Activated CD8-positive, alpha-beta T cell treated with anti-CD3 and anti-CD28 coated beads for 36 hours (primary cell): ENCODE measurements around the gene CAVIN2. TPM values are rescaled to one million over a fixed set of nuclear protein-coding genes. Genes with fewer than 3 reads are reported as not detected.

Experiments
- ATAC-seq: fragments of 200-7000 bp; cut with Tn5 transposase; one replicate; pipeline ENCODE4 v1.10.0; 2021; ENCODE audit warnings: mild to moderate bottlenecking, moderate library complexity
- CTCF ChIA-PET: fragments of 350-600 bp; sonication (Branson Sonifier 250); formaldehyde crosslinking; loops from one replicate; lab custom pipeline; 2021; ENCODE audit warnings: antibody characterized with exemption; lab: Charles Lee
- POLR2A ChIA-PET: fragments of 350-600 bp; sonication (Branson Sonifier 250); formaldehyde crosslinking; loops from one replicate; lab custom pipeline; 2021; ENCODE audit warnings: antibody characterized with exemption; lab: Charles Lee
- DNase-seq: peaks from one replicate; pipeline ENCODE4 v3.0.0-alpha.2; 2020
- H3K27ac Mint-ChIP-seq: one replicate; pipeline ENCODE4 v1.8.0; 2021; ENCODE audit warnings: mild to moderate bottlenecking, mixed read lengths
- H3K27me3 Mint-ChIP-seq: one replicate; pipeline ENCODE4 v1.8.0; 2021; ENCODE audit warnings: mixed read lengths
- H3K36me3 Mint-ChIP-seq: one replicate; pipeline ENCODE4 v1.8.0; 2021; ENCODE audit warnings: low read depth, mixed read lengths
- H3K4me1 Mint-ChIP-seq: one replicate; pipeline ENCODE4 v1.8.0; 2021; ENCODE audit warnings: low read depth, mixed read lengths
- H3K4me3 Mint-ChIP-seq: one replicate; pipeline ENCODE4 v1.8.0; 2021; ENCODE audit warnings: mild to moderate bottlenecking, moderate library complexity, mixed read lengths
- H3K9me3 Mint-ChIP-seq: one replicate; pipeline ENCODE4 v1.8.0; 2021; ENCODE audit warnings: mixed read lengths
- CTCF ChIP-seq: fragments of 200-600 bp; IDR thresholded peaks from one replicate; pipeline ENCODE4 v1.8.0; 2022; ENCODE audit warnings: antibody characterized with exemption, mild to moderate bottlenecking
- intact Hi-C: fragments of 100-400 bp; cut with micrococcal nuclease; formaldehyde crosslinking; loops from one replicate; pipeline ENCODE4 v1.10.0; 2022
- total RNA-seq, 2 experiments: library from RNA; stranded (reverse); gene quantifications; one replicate each; pipeline ENCODE4 v1.2.3, GENCODE V29; 2021

The CAVIN2 gene
- total RNA-seq, 2 experiments from 2014 or later = not detected

- DNase-seq (no peak), ATAC-seq (no peak)
- H3K27ac Mint-ChIP-seq = no peak overlapping the region
- intact Hi-C loops = no loop called here
- H3K27me3 Mint-ChIP-seq = peaks cover 19% of the 10 kb centered on the region
- no peak overlapping the region for H3K4me3 Mint-ChIP-seq
- CTCF ChIA-PET = interaction anchor here (0.8 to 1.5 kb wide), 3 partner anchors 12 to 343 kb away, joined by 3 to 7 read pairs (median 3); no protein-coding TSS in a partner anchor
- no peaks in the 10 kb centered on the region for H3K36me3 Mint-ChIP-seq
- POLR2A ChIA-PET = no interaction called here
- H3K4me1 Mint-ChIP-seq = no peaks in the 10 kb centered on the region
- TF ChIP-seq CTCF = no peak
- H3K9me3 Mint-ChIP-seq = no peaks in the 10 kb centered on the region
Measured at GRCh38 chr2:191818725-191819350, 28.1 kb downstream of the CAVIN2 start.

- Mint-ChIP-seq H3K9me3 (no peaks in the 10 kb centered on the region), H3K36me3 (no peaks in the 10 kb centered on the region), H3K4me3 (no peak overlapping the region), H3K27me3 (peaks cover 22% of the 10 kb centered on the region), H3K27ac (no peak overlapping the region), H3K4me1 (no peaks in the 10 kb centered on the region)
- ChIA-PET POLR2A (no interaction called here), CTCF (interaction anchor here (0.8 to 1.5 kb wide), 3 partner anchors 12 to 344 kb away, joined by 3 to 7 read pairs (median 3); no protein-coding TSS in a partner anchor)
- ATAC-seq (no peak), DNase-seq (no peak)
- intact Hi-C loops = no loop called here
- no peak for TF ChIP-seq CTCF
Measured at GRCh38 chr2:191818133-191818532, 28.8 kb downstream of the CAVIN2 start.

- H3K9me3 Mint-ChIP-seq = no peaks in the 10 kb centered on the region
- H3K27me3 Mint-ChIP-seq = peaks cover 15% of the 10 kb centered on the region
- TF ChIP-seq CTCF = no peak
- no peak overlapping the region for H3K4me3 Mint-ChIP-seq
- no peaks in the 10 kb centered on the region for H3K4me1 Mint-ChIP-seq
- no peaks in the 10 kb centered on the region for H3K36me3 Mint-ChIP-seq
- ATAC-seq (no peak), DNase-seq (no peak)
- ChIA-PET POLR2A (no interaction called here), CTCF (no interaction called here)
- H3K27ac Mint-ChIP-seq = no peak overlapping the region
- intact Hi-C loops = no loop called here
Measured at GRCh38 chr2:191815010-191815409, 31.9 kb downstream of the CAVIN2 start.

DNA sequence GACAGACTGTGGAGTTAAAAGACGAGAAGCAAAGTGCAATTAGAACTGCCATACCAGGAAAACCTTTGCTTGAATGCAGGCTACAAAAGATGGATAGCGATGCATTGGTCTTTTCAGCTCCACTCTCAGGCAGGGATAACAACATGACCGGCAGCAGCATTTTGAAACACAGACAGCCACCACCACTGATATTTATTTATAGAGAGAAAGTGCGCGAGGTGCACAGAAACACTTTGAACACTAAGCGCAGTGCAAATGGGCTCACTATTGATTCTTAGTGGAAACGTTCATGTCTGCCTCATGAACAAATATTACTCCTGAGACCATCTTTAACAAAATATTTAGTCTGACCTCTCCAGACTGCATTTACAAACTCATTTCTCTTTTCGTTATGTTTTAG lies 32.9 kb downstream of the CAVIN2 start:
- intact Hi-C loops = loop anchor here (2.0 kb wide), 1 partner anchor 349 kb away; no protein-coding TSS in a partner anchor
- POLR2A ChIA-PET = no interaction called here
- DNase-seq = no peak
- Mint-ChIP-seq H3K9me3 (no peaks in the 10 kb centered on the region), H3K27ac (no peak overlapping the region), H3K27me3 (peaks cover 16% of the 10 kb centered on the region), H3K36me3 (no peaks in the 10 kb centered on the region), H3K4me1 (no peaks in the 10 kb centered on the region), H3K4me3 (no peak overlapping the region)
- CTCF ChIA-PET = interaction anchor here (2.5 kb wide), 1 partner anchor 349 kb away, joined by 64 read pairs; no protein-coding TSS in a partner anchor
- no peak for TF ChIP-seq CTCF
- ATAC-seq = no peak
